Measurements from ENCODE around the gene DNMBP.
A peak's percentile ranks its signal among the peaks of the same experiment; 100 is the strongest.

Gene DNMBP

DNA sequence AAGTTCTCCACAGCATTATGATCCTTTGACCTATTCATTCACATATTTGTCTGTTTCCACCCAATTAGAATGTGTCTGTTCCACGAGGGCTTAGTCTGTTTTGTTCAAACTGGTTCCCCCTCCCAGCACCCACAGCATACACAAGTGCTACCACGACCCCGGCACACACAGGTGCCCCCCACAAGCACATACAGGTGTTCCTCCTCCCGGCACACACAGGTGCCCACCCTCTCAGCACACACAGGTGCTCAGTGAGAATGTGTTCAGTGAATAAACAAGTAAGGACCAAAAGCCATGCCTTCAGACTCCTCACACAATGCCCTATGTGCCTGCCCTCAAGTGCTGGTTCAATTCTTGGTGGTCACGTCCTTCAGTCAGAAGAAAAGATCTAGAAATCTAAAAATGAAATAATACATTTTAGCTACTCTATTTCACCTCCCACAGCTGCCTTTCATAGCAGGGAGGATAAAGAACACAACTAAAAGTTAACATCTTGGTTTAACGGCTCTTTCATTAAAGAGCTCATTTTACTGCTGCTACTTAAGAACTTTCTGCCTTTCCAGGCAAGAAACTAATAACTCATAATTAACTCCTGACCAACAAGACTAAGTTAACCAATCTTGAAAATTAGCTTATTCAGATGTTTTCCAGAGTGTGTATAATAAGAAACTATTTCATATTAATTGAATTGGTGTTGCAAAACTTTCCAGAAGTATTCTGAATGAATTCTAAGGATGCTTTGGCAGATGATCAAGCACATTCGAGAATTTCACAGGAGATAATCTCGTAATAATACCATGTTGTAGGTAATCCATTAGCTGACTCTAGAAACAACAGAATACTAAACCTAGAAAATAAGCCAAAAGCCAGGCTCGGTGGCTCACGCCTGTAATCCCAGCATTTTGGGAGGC, 2.3 kb downstream of the DNMBP start:
- DNase-seq (ENCODE audit: low read depth), result no peak
- TF ChIP-seq, protein P1, sequence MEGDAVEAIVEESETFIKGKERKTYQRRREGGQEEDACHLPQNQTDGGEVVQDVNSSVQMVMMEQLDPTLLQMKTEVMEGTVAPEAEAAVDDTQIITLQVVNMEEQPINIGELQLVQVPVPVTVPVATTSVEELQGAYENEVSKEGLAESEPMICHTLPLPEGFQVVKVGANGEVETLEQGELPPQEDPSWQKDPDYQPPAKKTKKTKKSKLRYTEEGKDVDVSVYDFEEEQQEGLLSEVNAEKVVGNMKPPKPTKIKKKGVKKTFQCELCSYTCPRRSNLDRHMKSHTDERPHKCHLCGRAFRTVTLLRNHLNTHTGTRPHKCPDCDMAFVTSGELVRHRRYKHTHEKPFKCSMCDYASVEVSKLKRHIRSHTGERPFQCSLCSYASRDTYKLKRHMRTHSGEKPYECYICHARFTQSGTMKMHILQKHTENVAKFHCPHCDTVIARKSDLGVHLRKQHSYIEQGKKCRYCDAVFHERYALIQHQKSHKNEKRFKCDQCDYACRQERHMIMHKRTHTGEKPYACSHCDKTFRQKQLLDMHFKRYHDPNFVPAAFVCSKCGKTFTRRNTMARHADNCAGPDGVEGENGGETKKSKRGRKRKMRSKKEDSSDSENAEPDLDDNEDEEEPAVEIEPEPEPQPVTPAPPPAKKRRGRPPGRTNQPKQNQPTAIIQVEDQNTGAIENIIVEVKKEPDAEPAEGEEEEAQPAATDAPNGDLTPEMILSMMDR (IDR thresholded peaks at IDR 0.05; ENCODE audit: insufficient read depth, low read depth, low read length, missing control alignments), result no peak
- peak overlapping the region; percentile 92 for H3K4me3 ChIP-seq (ENCODE audit: low read length)

DNA sequence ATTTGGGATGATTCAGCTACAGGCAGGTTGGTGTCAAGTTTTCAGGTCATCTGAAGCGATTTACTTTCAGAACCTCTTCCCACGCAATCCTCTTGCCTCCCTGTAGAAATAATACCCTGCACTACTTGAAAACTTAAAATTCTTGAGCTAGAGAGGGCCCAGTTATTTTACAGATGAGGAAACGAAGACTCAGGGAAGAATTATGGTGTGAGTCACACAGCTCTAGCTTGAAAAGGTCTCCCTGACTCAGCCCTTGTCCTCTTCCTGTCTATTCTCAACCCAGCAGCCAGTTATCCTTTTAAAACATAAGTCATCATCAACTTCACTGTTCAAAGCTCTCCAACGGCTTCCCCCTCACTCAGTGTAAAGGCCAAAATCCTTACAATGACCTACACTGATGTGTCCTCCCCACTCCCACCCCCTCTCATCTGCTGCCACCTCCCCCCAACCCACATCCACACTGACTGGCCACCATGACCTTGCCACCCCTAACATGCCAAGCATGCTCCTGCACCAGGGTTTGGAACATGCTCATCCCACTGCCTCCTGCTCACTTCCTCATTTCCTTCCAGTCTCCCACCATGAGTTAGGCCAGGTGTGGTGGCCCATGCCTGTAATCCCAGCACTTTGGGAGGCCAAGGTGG, 3.4 kb downstream of the DNMBP start:
- TF ChIP-seq, protein P1 (IDR thresholded peaks at IDR 0.05; ENCODE audit: insufficient read depth, low read depth, low read length, missing control alignments), result no peak
- DNase-seq (ENCODE audit: low read depth), result peak; percentile 96
- peak overlapping the region; percentile 21 for H3K4me3 ChIP-seq (ENCODE audit: low read length)

DNA sequence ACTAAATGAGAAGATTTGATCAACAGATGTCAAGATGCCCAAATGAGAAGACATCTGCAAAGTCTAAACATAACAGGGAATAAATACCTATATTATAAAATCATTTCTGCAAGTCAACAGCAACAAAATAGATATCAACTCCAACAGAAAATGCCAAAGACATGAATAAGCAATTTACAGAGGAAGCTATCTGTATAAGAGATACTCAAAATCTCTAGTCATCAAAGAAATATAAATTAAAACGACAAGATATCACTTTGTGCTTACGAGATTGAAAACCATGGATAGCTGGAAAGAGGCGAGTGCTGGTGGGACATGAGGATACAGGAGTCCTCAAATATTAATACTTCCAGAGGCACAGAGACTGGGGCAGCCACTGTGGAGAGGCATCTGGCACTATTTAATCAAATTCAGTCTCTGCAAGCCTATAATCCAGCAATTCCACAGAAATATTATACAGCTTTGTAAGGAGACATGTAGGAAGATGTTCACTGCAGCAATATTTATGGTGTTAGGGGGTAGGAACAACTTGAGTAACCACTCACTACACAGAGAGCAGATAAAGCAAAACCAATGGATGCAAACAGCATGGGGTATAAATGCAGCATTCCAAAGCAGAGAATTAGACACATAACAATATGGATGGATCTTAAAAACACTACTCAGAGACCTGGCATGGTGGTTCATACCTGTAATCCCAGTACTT, 4.8 kb downstream of the DNMBP start:
- no peak overlapping the region for H3K4me3 ChIP-seq (ENCODE audit: low read length)
- DNase-seq (ENCODE audit: low read depth), result no peak
- TF ChIP-seq, protein P1 (IDR thresholded peaks at IDR 0.05; ENCODE audit: insufficient read depth, low read depth, low read length, missing control alignments), result no peak

DNA sequence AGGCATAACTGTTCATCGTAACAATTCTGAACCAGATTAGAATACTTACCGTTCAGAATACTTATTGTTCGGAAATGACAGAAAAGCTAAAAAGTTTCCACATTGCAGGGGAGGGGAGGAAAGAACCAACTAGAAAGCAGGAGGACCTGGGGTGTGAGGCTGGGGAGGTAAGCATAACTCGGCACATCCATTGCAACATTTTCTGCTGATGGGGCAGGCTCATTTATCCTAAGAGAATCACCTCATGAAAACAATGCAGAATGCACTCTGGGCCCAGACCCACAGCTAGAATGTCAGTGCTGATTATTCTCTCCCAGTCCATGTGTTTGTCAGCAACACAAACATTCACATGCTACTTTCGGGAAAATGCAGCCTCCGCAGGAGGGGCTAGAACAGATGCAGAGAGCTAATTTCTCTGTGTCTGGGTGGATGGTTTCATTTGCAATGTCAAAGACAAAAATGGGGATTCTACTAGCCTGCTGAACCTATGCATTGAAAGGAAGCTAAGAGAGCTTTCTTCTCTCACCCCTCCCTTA, 9.6 kb downstream of the DNMBP start:
- DNase-seq (ENCODE audit: low read depth), result no peak
- no peak overlapping the region for H3K4me3 ChIP-seq (ENCODE audit: low read length)
- TF ChIP-seq, protein P1 (IDR thresholded peaks at IDR 0.05; ENCODE audit: insufficient read depth, low read depth, low read length, missing control alignments), result no peak

DNA sequence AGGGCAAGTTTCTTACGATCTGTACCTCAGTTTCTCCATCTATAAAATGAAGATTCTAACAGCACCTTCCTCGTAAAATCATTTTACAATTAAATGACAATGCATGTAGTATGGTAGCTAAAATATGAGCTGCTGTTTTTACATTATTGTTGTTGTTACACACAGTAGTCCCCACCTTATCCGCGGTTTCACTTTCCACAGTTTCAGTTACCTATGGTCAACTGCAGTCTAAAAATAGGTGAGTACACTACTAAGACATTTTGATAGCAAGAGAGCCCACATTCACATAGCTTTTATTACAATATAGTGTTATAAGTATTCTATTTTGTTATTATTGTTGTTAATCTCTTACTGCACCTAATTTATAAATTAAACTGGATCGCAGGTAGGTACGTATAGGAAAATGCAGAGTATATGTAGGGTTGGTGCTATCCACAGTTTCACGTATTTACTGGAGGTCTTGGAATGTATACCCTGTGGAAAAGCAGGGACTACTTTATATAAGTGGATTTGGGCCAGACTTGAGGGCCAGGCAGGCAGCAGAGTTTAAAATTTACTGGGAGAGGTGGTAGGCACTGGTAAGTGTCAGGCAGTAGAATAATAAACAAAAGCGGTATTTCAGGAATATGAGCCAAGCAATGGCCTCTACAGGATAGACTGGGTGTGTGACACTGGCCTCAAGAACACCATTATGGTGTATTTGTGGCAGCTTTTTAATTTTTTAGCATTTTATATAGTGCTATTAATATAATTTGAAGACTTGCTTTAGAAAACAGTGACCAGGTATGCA, 10.2 kb downstream of the DNMBP start:
- DNase-seq (ENCODE audit: low read depth), result no peak
- TF ChIP-seq, protein P1 (IDR thresholded peaks at IDR 0.05; ENCODE audit: insufficient read depth, low read depth, low read length, missing control alignments), result no peak
- no peak overlapping the region for H3K4me3 ChIP-seq (ENCODE audit: low read length)

DNA sequence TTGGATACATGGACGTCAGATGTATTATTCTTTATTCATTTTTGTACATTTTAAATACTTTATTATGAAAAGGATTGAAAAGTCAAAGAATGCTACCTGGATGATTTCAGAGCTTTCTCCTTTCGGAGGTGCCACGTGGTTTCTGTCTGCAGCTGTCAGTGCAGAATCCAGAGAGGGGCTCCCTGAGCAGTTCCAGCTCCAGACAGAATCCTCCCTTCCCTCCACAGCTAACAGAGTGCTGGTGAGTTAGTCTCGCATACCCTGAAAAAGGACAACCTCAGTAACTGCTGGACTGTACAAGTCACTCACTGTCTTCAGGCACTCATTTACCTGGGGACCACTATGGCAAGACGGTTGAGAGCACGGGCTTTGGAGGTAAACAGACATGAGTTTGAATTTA, 10.9 kb downstream of the DNMBP start:
- no peak overlapping the region for H3K4me3 ChIP-seq (ENCODE audit: low read length)
- DNase-seq (ENCODE audit: low read depth), result no peak
- TF ChIP-seq, protein P1 (IDR thresholded peaks at IDR 0.05; ENCODE audit: insufficient read depth, low read depth, low read length, missing control alignments), result no peak

Data from epithelial cell of esophagus (primary cell).